IMR-90 (cell line): ENCODE results near the gene EXOC5. TPM values are rescaled to one million over a fixed set of nuclear protein-coding genes. Genes with fewer than 3 reads are reported as not detected.

ENCODE experiments used
- ATAC-seq: fragments of 200-7000 bp; cut with Tn5 transposase; 2 replicates; pipeline ENCODE4 v1.9.1; 2020; ENCODE audit warnings: low read depth, mild to moderate bottlenecking, moderate library complexity
- BruUV-seq: library from RNA; stranded (reverse); fragments of 400-500 nt; replicated peaks from 2 replicates; lab custom pipeline; 2021; lab: Mats Ljungman, UMichigan
- CTCF ChIA-PET: fragments of 300-600 bp; formaldehyde crosslinking; extraction: SDS; loops from one replicate; lab custom pipeline; 2021; ENCODE audit warnings: antibody characterized with exemption; lab: Yijun Ruan, JAX
- POLR2A ChIA-PET: fragments of 300-600 bp; sonication (Branson Sonifier 250); formaldehyde crosslinking; loops from one replicate; lab custom pipeline; 2022; ENCODE audit warnings: antibody characterized with exemption; ENCODE audit not compliant: unreplicated experiment; lab: Charles Lee
- DNase-seq: peaks from one replicate; pipeline ENCODE4 v3.0.0; 2013
- H2AFZ ChIP-seq: replicated peaks from 2 replicates; pipeline ENCODE3; 2013; ENCODE audit warnings: low read length, mild to moderate bottlenecking; ENCODE audit not compliant: poor library complexity
- H2AK5ac ChIP-seq: 2 replicates; pipeline ENCODE4 v1.6.1; 2013; ENCODE audit warnings: low read depth, low read length, inconsistent platforms
- H2AK9ac ChIP-seq: replicated peaks from 2 replicates; pipeline ENCODE3; 2013; ENCODE audit warnings: mild to moderate bottlenecking, low read depth, low read length, moderate library complexity; ENCODE audit not compliant: poor library complexity
- H2BK120ac ChIP-seq: 2 replicates; pipeline ENCODE4 v1.6.1; 2013; ENCODE audit warnings: low read depth, low read length, inconsistent platforms
- H2BK15ac ChIP-seq: 3 replicates; pipeline ENCODE4 v1.6.1; 2013; ENCODE audit warnings: low read depth, low read length, inconsistent platforms
- H2BK20ac ChIP-seq: 2 replicates; pipeline ENCODE4 v1.6.1; 2013; ENCODE audit warnings: low read depth, mild to moderate bottlenecking, inconsistent platforms, low read length, moderate library complexity
- H2BK5ac ChIP-seq: 2 replicates; pipeline ENCODE4 v1.6.1; 2013; ENCODE audit warnings: mild to moderate bottlenecking, low read depth, low read length, inconsistent platforms; ENCODE audit not compliant: poor library complexity, severe bottlenecking
- H3K14ac ChIP-seq: replicated peaks from 2 replicates; pipeline ENCODE4 v1.6.1; 2013; ENCODE audit warnings: low read depth, low read length, inconsistent platforms
- H3K18ac ChIP-seq: 2 replicates; pipeline ENCODE4 v1.6.1; 2013; ENCODE audit warnings: low read depth, low read length, control low read depth
- H3K23ac ChIP-seq: 2 replicates; pipeline ENCODE4 v1.6.1; 2013; ENCODE audit warnings: low read depth, low read length, inconsistent platforms
- H3K27ac ChIP-seq: 2 replicates; pipeline ENCODE4 v1.5.1; 2013; ENCODE audit warnings: mild to moderate bottlenecking, control low read depth, low read length; ENCODE audit not compliant: insufficient read depth
- H3K27me3 ChIP-seq: 2 replicates; pipeline ENCODE4 v1.6.1; 2013; ENCODE audit warnings: low read length; ENCODE audit not compliant: control insufficient read depth, insufficient read depth
- H3K36me3 ChIP-seq: 2 replicates; pipeline ENCODE4 v1.6.1; 2013; ENCODE audit warnings: low read length, mixed read lengths; ENCODE audit not compliant: control insufficient read depth, insufficient read depth
- H3K4ac ChIP-seq: 2 replicates; pipeline ENCODE4 v1.6.1; 2013; ENCODE audit warnings: low read depth, low read length, inconsistent platforms
- H3K4me1 ChIP-seq: 2 replicates; pipeline ENCODE4 v1.6.1; 2013; ENCODE audit warnings: low read length, mixed read lengths; ENCODE audit not compliant: control insufficient read depth, insufficient read depth
- H3K4me2 ChIP-seq: 2 replicates; pipeline ENCODE4 v1.6.1; 2013; ENCODE audit warnings: low read depth, mild to moderate bottlenecking, control low read depth, low read length, moderate library complexity
- H3K4me3 ChIP-seq: 2 replicates; pipeline ENCODE4 v1.5.1; 2013; ENCODE audit warnings: low read depth, mild to moderate bottlenecking, control low read depth, low read length, moderate library complexity; ENCODE audit not compliant: insufficient read depth
- H3K56ac ChIP-seq: 2 replicates; pipeline ENCODE4 v1.6.1; 2013; ENCODE audit warnings: low read length, inconsistent platforms; ENCODE audit not compliant: insufficient read depth; ENCODE audit errors: extremely low read depth
- H3K79me1 ChIP-seq, 2 experiments: 2 replicates each; pipeline ENCODE4 v1.6.1; 2013; ENCODE audit warnings: low read length in 2 of 2, inconsistent platforms in 1 of 2, low read depth in 1 of 2
- H3K9ac ChIP-seq: 2 replicates; pipeline ENCODE4 v1.6.1; 2013; ENCODE audit warnings: low read depth, low read length, control low read depth
- H3K9me1 ChIP-seq: 2 replicates; pipeline ENCODE4 v1.6.1; 2013; ENCODE audit warnings: low read length, inconsistent platforms; ENCODE audit not compliant: insufficient read depth
- H3K9me3 ChIP-seq: 2 replicates; pipeline ENCODE4 v1.6.1; 2013; ENCODE audit warnings: low read length; ENCODE audit not compliant: control insufficient read depth, insufficient read depth
- H4K20me1 ChIP-seq: 2 replicates; pipeline ENCODE4 v1.6.1; 2013; ENCODE audit warnings: low read length, inconsistent platforms; ENCODE audit not compliant: insufficient read depth
- H4K5ac ChIP-seq: 2 replicates; pipeline ENCODE4 v1.6.1; 2013; ENCODE audit warnings: mild to moderate bottlenecking, low read depth, low read length, control low read depth
- H4K8ac ChIP-seq, 2 experiments: 2 replicates each; pipeline ENCODE4 v1.6.1; 2013; ENCODE audit warnings: low read depth in 2 of 2, low read length in 2 of 2, control low read depth in 1 of 2, inconsistent platforms in 1 of 2
- H4K91ac ChIP-seq: 2 replicates; pipeline ENCODE4 v1.6.1; 2013; ENCODE audit warnings: low read depth, low read length, inconsistent platforms; ENCODE audit not compliant: insufficient read depth
- BHLHE40 ChIP-seq: fragments of 150-350 bp; IDR thresholded peaks from 2 replicates; pipeline ENCODE4 v1.6.1; 2016; ENCODE audit warnings: mild to moderate bottlenecking, low read depth, low read length
- CEBPB ChIP-seq: IDR thresholded peaks from 2 replicates; pipeline ENCODE4 v1.6.1; 2012; ENCODE audit warnings: low read depth, low read length, improper control_type of control experiment
- CHD1 ChIP-seq: IDR thresholded peaks from 2 replicates; pipeline ENCODE4 v1.6.1; 2012; ENCODE audit warnings: low read depth, low read length, improper control_type of control experiment
- CTCF ChIP-seq: conservative IDR thresholded peaks from 2 replicates; pipeline ENCODE4 v1.5.1; 2012; ENCODE audit warnings: mild to moderate bottlenecking, low read depth, low read length, improper control_type of control experiment
- ELK1 ChIP-seq: fragments of 150-350 bp; IDR thresholded peaks from 2 replicates; pipeline ENCODE4 v1.6.1; 2016; ENCODE audit warnings: low read depth, mild to moderate bottlenecking, low read length, moderate library complexity, borderline replicate concordance
- FOS ChIP-seq: fragments of 150-350 bp; IDR thresholded peaks from 2 replicates; pipeline ENCODE4 v1.6.1; 2016; ENCODE audit warnings: low read depth, low read length
- MAFK ChIP-seq: IDR thresholded peaks from 2 replicates; pipeline ENCODE4 v1.6.1; 2012; ENCODE audit warnings: low read depth, low read length, improper control_type of control experiment
- MAZ ChIP-seq: IDR thresholded peaks from 2 replicates; pipeline ENCODE4 v1.6.1; 2012; ENCODE audit warnings: low read depth, mild to moderate bottlenecking, low read length, improper control_type of control experiment, moderate library complexity, borderline replicate concordance
- MXI1 ChIP-seq: IDR thresholded peaks from 2 replicates; pipeline ENCODE4 v1.6.1; 2012; ENCODE audit warnings: low read depth, mild to moderate bottlenecking, low read length, moderate library complexity, borderline replicate concordance
- NFE2L2 ChIP-seq: fragments of 150-350 bp; IDR thresholded peaks from 2 replicates; pipeline ENCODE4 v1.6.1; 2016; ENCODE audit warnings: low read depth, mild to moderate bottlenecking, low read length
- RAD21 ChIP-seq: IDR thresholded peaks from 2 replicates; pipeline ENCODE4 v1.6.1; 2012; ENCODE audit warnings: low read length, improper control_type of control experiment
- RCOR1 ChIP-seq: IDR thresholded peaks from 2 replicates; pipeline ENCODE4 v1.6.1; 2012; ENCODE audit warnings: mild to moderate bottlenecking, low read length, improper control_type of control experiment; ENCODE audit not compliant: insufficient replicate concordance
- RFX5 ChIP-seq: IDR thresholded peaks from 2 replicates; pipeline ENCODE4 v1.8.0; 2012; ENCODE audit warnings: low read depth, mild to moderate bottlenecking, low read length, moderate library complexity
- USF2 ChIP-seq: fragments of 150-350 bp; IDR thresholded peaks from 2 replicates; pipeline ENCODE4 v1.6.1; 2017; ENCODE audit warnings: mild to moderate bottlenecking, antibody characterized with exemption, low read length, low read depth
- WGBS, 2 experiments: methylation state at CpG; one replicate each; pipeline versions ENCODE4 v1.1.5 to v1.1.7; 2013; ENCODE audit warnings: missing lambda C conversion rate in 2 of 2; ENCODE audit not compliant: insufficient read length in 1 of 2; ENCODE audit errors: extremely low coverage in 2 of 2; 5-methylcytosine and 5-hydroxymethylcytosine counted together
- dilution Hi-C: fragments of 300-500 bp; cut with HindIII; formaldehyde crosslinking; loops from one replicate; pipeline ENCODE4 v1.14.3; 2018; ENCODE audit warnings: low sequenced_read_pairs; ENCODE audit not compliant: unreplicated experiment
- in situ Hi-C: fragments of 300-500 bp; cut with MboI; formaldehyde crosslinking; loops from 3 replicates; pipeline ENCODE4 v1.14.3; 2019; ENCODE audit warnings: low sequenced_read_pairs, inconsistent platforms, mixed read lengths
- intact Hi-C: fragments of 100-400 bp; cut with micrococcal nuclease; formaldehyde crosslinking; loops from 2 replicates; pipeline ENCODE4 v1.10.0; 2022
- polyA plus RNA-seq, 3 experiments: library from polyadenylated mRNA; depleted of rRNA; stranded (reverse); fragments of >200 nt; gene quantifications; 2 replicates each; pipeline ENCODE4 v1.2.3, GENCODE V29; 2012; ENCODE audit warnings: low replicate concordance in 1 of 3
- total RNA-seq: library from RNA; depleted of rRNA; stranded (reverse); fragments of >200 nt; gene quantifications from 2 replicates; pipeline ENCODE4 v1.2.3, GENCODE V29; 2012

Gene EXOC5
- total and polyA plus RNA-seq, 2 of the 4 experiments (the other 2 are of a cell fraction) = 22.4 to 52.5 TPM

DNA sequence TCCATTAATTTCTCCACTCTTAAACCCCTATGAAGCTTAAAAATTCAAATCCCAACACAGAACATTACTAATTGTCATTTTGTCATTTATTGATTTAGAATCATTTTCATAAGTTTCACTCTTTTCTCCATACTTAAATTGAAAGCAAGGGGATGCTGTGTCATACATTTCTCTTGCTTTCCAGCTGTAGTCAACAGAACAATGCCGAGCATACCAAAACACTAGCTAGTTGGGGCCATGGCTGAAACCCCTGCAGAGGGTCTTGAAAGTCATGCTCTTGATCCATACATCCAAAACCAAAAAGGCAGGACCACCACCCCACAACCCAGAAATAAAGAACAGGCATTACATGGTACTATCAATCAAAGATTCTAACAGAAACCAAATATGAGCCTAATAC lies 9.0 kb downstream of the EXOC5 start:
- no TSS peak for BruUV-seq
- Histone ChIP-seq H3K9me3 (no peaks in the 10 kb centered on the region), H3K23ac (no peak overlapping the region), H3K9me1 (no peaks in the 10 kb centered on the region; the same call in 1 of the 2 replicates), H3K79me1 (peaks cover 37 to 63% of the 10 kb centered on the region in 2 experiments), H3K4me3 (no peak overlapping the region), H3K9ac (no peak overlapping the region), H3K4ac (no peak overlapping the region), H3K36me3 (peaks cover 2% of the 10 kb centered on the region; the same call in 1 of the 2 replicates), H3K4me2 (no peak overlapping the region), H3K4me1 (no peaks in the 10 kb centered on the region; the same call in 1 of the 2 replicates), H3K14ac (no peak overlapping the region), H2BK20ac (no peak overlapping the region), H2AK9ac (no peak overlapping the region), H4K91ac (no peak overlapping the region), H3K18ac (no peak overlapping the region), H2BK15ac (no peak overlapping the region), H4K5ac (no peak overlapping the region), H4K20me1 (peaks cover 48% of the 10 kb centered on the region), H2AFZ (no peak overlapping the region), H3K56ac (no peak overlapping the region), H4K8ac (no peak overlapping the region), H2BK5ac (no peak overlapping the region), H2BK120ac (no peak overlapping the region), H3K27me3 (no peaks in the 10 kb centered on the region), H3K27ac (no peak overlapping the region), H2AK5ac (no peak overlapping the region)
- TF ChIP-seq MAZ (no peak), RFX5 (no peak), CHD1 (no peak), CEBPB (no peak), USF2 (no peak), NFE2L2 (no peak), CTCF (no peak), RCOR1 (no peak), MAFK (no peak), RAD21 (no peak), ELK1 (no peak), FOS (no peak), MXI1 (no peak), BHLHE40 (no peak)
- ATAC-seq (no peak), DNase-seq (no peak)
- intact Hi-C loops (no loop called here), in situ Hi-C loops (loop anchor here (25.0 kb wide), 1 partner anchor 978 kb away; the partner anchor contains the start of gene PSMA3), dilution Hi-C loops (no loop called here)
- WGBS, 2 experiments = no CpG with 5 or more reads among the region's 1 CpG
- ChIA-PET CTCF (interaction anchor here (0.8 kb wide), 1 partner anchor 9 kb away, joined by 4 read pairs; no protein-coding TSS in a partner anchor), POLR2A (no interaction called here)
